B cell (primary cell): ENCODE data around the gene ARAP1. TPM values are rescaled to one million over a fixed set of nuclear protein-coding genes. Genes with fewer than 3 reads are reported as not detected.

Experiments used
- ATAC-seq: fragments of 200-7000 bp; cut with Tn5 transposase; one replicate; pipeline ENCODE4 v1.10.0; 2021; ENCODE audit warnings: low read depth, mild to moderate bottlenecking, moderate number of reproducible peaks, moderate library complexity
- CTCF ChIA-PET: fragments of 350-600 bp; sonication (Branson Sonifier 250); formaldehyde crosslinking; loops from one replicate; lab custom pipeline; 2021; ENCODE audit warnings: antibody characterized with exemption, inconsistent platforms; lab: Charles Lee
- POLR2A ChIA-PET: fragments of 350-600 bp; sonication (Branson Sonifier 250); formaldehyde crosslinking; loops from one replicate; lab custom pipeline; 2021; ENCODE audit warnings: antibody characterized with exemption; lab: Charles Lee
- DNase-seq: peaks from one replicate; pipeline ENCODE4 v3.0.0; 2013
- H2AFZ ChIP-seq: 2 replicates; pipeline ENCODE4 v1.6.1; 2012; ENCODE audit warnings: mild to moderate bottlenecking, low read depth, low read length; ENCODE audit not compliant: insufficient read depth, poor library complexity, severe bottlenecking
- H3K27ac ChIP-seq, 2 donors: 1 replicate in 1 of 2; 2 replicates in 1 of 2; pipeline ENCODE4 v1.5.1; 2012 to 2013; ENCODE audit warnings: low read length in 2 of 2, mild to moderate bottlenecking in 2 of 2, moderate library complexity in 1 of 2
- H3K27me3 ChIP-seq, 4 experiments: fragments of 200-600 bp in 1 of 4; sonication (generic) in 1 of 4; replicated peaks in 1 of 4; 1 replicate in 2 of 4; 2 replicates in 2 of 4; pipeline versions ENCODE4 v1.6.1 to v1.7.0; 2013 to 2016; ENCODE audit warnings: low read length in 3 of 4, mild to moderate bottlenecking in 2 of 4, mixed read lengths in 1 of 4, moderate library complexity in 1 of 4; ENCODE audit not compliant: insufficient read depth in 4 of 4, control insufficient read depth in 3 of 4; ENCODE audit errors: control extremely low read depth in 1 of 4
- H3K36me3 ChIP-seq, 2 experiments: replicated peaks in 1 of 2; 1 replicate in 1 of 2; 2 replicates in 1 of 2; pipeline versions ENCODE4 v1.6.1 to v1.7.1; 2013; ENCODE audit warnings: low read length in 1 of 2; ENCODE audit not compliant: insufficient read depth in 2 of 2, control insufficient read depth in 1 of 2; ENCODE audit errors: control extremely low read depth in 1 of 2, extremely low read depth in 1 of 2
- H3K4me1 ChIP-seq, 2 donors: fragments of 200-600 bp in 1 of 2; sonication (generic) in 1 of 2; 1 replicate in 1 of 2; 2 replicates in 1 of 2; pipeline versions ENCODE4 v1.5.1 to v1.6.1; 2013 to 2017; ENCODE audit warnings: low read length in 2 of 2; ENCODE audit not compliant: control insufficient read depth in 2 of 2, insufficient read depth in 2 of 2
- H3K4me2 ChIP-seq: replicated peaks from 2 replicates; pipeline ENCODE3; 2012; ENCODE audit warnings: mild to moderate bottlenecking, low read depth, low read length; ENCODE audit not compliant: poor library complexity, severe bottlenecking
- H3K4me3 ChIP-seq, 5 experiments: fragments of 200-600 bp in 1 of 5; sonication (generic) in 1 of 5; 1 replicate in 3 of 5; 2 replicates in 2 of 5; pipeline versions ENCODE4 v1.5.1 to v1.7.0; 2011 to 2016; ENCODE audit warnings: low read length in 4 of 5, mild to moderate bottlenecking in 4 of 5, low read depth in 2 of 5, control low read depth in 1 of 5, moderate library complexity in 1 of 5; ENCODE audit not compliant: insufficient read depth in 1 of 5; ENCODE audit errors: control extremely low read depth in 1 of 5, extremely low read depth in 1 of 5
- H3K79me2 ChIP-seq: fragments of 200-600 bp; sonication (generic); one replicate; pipeline ENCODE4 v1.6.0; 2016; ENCODE audit warnings: low read length; ENCODE audit not compliant: control insufficient read depth, insufficient read depth
- H3K9ac ChIP-seq: fragments of 200-600 bp; sonication (generic); 2 replicates; pipeline ENCODE4 v1.6.1; 2017; ENCODE audit warnings: mild to moderate bottlenecking, low read length, moderate library complexity
- H3K9me3 ChIP-seq, 3 donors: one replicate each; pipeline versions ENCODE4 v1.6.1 to v1.7.1; 2013; ENCODE audit warnings: low read length in 2 of 3; ENCODE audit not compliant: control insufficient read depth in 2 of 3, insufficient read depth in 1 of 3; ENCODE audit errors: control extremely low read depth in 1 of 3
- H4K20me1 ChIP-seq: 2 replicates; pipeline ENCODE4 v1.6.0; 2012; ENCODE audit warnings: mild to moderate bottlenecking, low read length; ENCODE audit not compliant: insufficient read depth, control insufficient read depth, poor library complexity, severe bottlenecking
- H3K27ac Mint-ChIP-seq: one replicate; pipeline ENCODE4 v1.8.0; 2021; ENCODE audit warnings: mixed read lengths
- H3K27me3 Mint-ChIP-seq: one replicate; pipeline ENCODE4 v1.8.0; 2021; ENCODE audit warnings: mixed read lengths
- H3K4me1 Mint-ChIP-seq: one replicate; pipeline ENCODE4 v1.8.0; 2021; ENCODE audit warnings: mixed read lengths
- H3K4me3 Mint-ChIP-seq: one replicate; pipeline ENCODE4 v1.8.0; 2021; ENCODE audit warnings: mixed read lengths
- H3K9me3 Mint-ChIP-seq: one replicate; pipeline ENCODE4 v1.8.0; 2022; ENCODE audit warnings: mixed read lengths; ENCODE audit not compliant: insufficient read depth
- CTCF ChIP-seq: fragments of 200-600 bp; IDR thresholded peaks from one replicate; pipeline ENCODE4 v1.8.0; 2022; ENCODE audit warnings: antibody characterized with exemption, mild to moderate bottlenecking
- EZH2 ChIP-seq: IDR thresholded peaks from 2 replicates; pipeline ENCODE4 v1.6.1; 2012; ENCODE audit warnings: borderline replicate concordance, low read depth, mild to moderate bottlenecking, moderate library complexity, low read length; ENCODE audit not compliant: insufficient read depth, poor library complexity, severe bottlenecking
- WGBS: methylation state at CpG from one replicate; pipeline ENCODE4 v1.1.5; 2013; ENCODE audit warnings: missing lambda C conversion rate; ENCODE audit not compliant: insufficient coverage; 5-methylcytosine and 5-hydroxymethylcytosine counted together
- intact Hi-C: fragments of 100-400 bp; cut with micrococcal nuclease; formaldehyde crosslinking; loops from one replicate; pipeline ENCODE4 v1.10.0; 2022
- polyA plus RNA-seq: library from polyadenylated mRNA; depleted of rRNA; stranded (reverse); fragments of >200 nt; gene quantifications from 2 replicates; pipeline ENCODE4 v1.2.3, GENCODE V29; 2012
- total RNA-seq, 2 donors: library from RNA; stranded (reverse); fragments of 120-200 nt in 1 of 2; gene quantifications; 1 replicate in 1 of 2; 2 replicates in 1 of 2; pipeline versions ENCODE4 v1.2.3 to v1.2.4, GENCODE V29; 2013 to 2022

ARAP1 gene
- total and polyA plus RNA-seq, 2 donors (not counting 1 experiment from before 2014, with no cell fraction given), result 143 to 242 TPM

- peak overlapping the region; percentile 84 for H3K9ac ChIP-seq
- H3K4me3 ChIP-seq, result peak overlapping the region; percentile 53 to 93 (median 82)
- ATAC-seq (no peak), DNase-seq (no peak)
- H3K27me3 Mint-ChIP-seq, result no peaks in the 10 kb centered on the region
- no peak for TF ChIP-seq CTCF
- no peak for TF ChIP-seq EZH2
- no peaks in the 10 kb centered on the region for H3K9me3 Mint-ChIP-seq
- WGBS, result 86% methylated on average over 2 of the region's 2 CpGs
- H3K27me3 ChIP-seq, result no peaks in the 10 kb centered on the region
- H3K27ac ChIP-seq, result peak overlapping the region; percentile 19 to 79
- peaks cover 0 to 15% of the 10 kb centered on the region in 2 experiments for H3K36me3 ChIP-seq
- intact Hi-C loops, result loop anchor here (5.0 kb wide), 1 partner anchor 528 kb away; the partner anchor contains the start of gene INPPL1
- peak overlapping the region; percentile 99 for H3K4me3 Mint-ChIP-seq
- H3K9me3 ChIP-seq, result no peaks in the 10 kb centered on the region
- peaks cover 55 to 69% of the 10 kb centered on the region in 2 donors for H3K4me1 ChIP-seq
- peak overlapping the region; percentile 96 for H3K27ac Mint-ChIP-seq
- H2AFZ ChIP-seq, result no peak overlapping the region
- peak overlapping the region; percentile 96 for H3K4me2 ChIP-seq
- H3K79me2 ChIP-seq, result peaks cover 74% of the 10 kb centered on the region
- ChIA-PET POLR2A (interaction anchor here (0.6 to 1.8 kb wide), 2 partner anchors 26 to 188 kb away, joined by 3 to 5 read pairs; no protein-coding TSS in a partner anchor), CTCF (interaction anchor here (0.9 to 3.0 kb wide), 5 partner anchors 10 to 44 kb away, joined by 3 to 21 read pairs (median 4); partner anchors contain the start of gene STARD10)
- peaks cover 53% of the 10 kb centered on the region for H4K20me1 ChIP-seq
- H3K4me1 Mint-ChIP-seq, result peaks cover 58% of the 10 kb centered on the region
Measured at GRCh38 chr11:72750556-72751115, 1.6 kb downstream of the ARAP1 start.

- CTCF ChIA-PET, result interaction anchor here (0.9 to 3.0 kb wide), 6 partner anchors 9 to 44 kb away, joined by 3 to 21 read pairs (median 4); partner anchors contain the start of gene STARD10
- H3K4me2 ChIP-seq, result peak overlapping the region; percentile 96
- TF ChIP-seq EZH2, result no peak
- TF ChIP-seq CTCF, result no peak
Measured at GRCh38 chr11:72750086-72750485, 2.1 kb downstream of the ARAP1 start.

More at GRCh38 chr11:72750086-72750485, 2.1 kb downstream of the ARAP1 start:
- Histone ChIP-seq H2AFZ (no peak overlapping the region), H3K9me3 (no peaks in the 10 kb centered on the region), H3K4me1 (peaks cover 58 to 74% of the 10 kb centered on the region in 2 donors), H3K4me3 (no peak overlapping the region), H4K20me1 (peaks cover 56% of the 10 kb centered on the region), H3K79me2 (peaks cover 78% of the 10 kb centered on the region), H3K9ac (no peak overlapping the region), H3K27me3 (no peaks in the 10 kb centered on the region), H3K27ac (peak overlapping the region in 1 of 2 donors; percentile 79), H3K36me3 (peaks cover 0 to 18% of the 10 kb centered on the region in 2 experiments)
- POLR2A ChIA-PET, result interaction anchor here (0.7 to 1.8 kb wide), 2 partner anchors 22 to 25 kb away, joined by 3 to 5 read pairs; no protein-coding TSS in a partner anchor
- H3K4me1 Mint-ChIP-seq, result peaks cover 62% of the 10 kb centered on the region
- H3K9me3 Mint-ChIP-seq, result no peaks in the 10 kb centered on the region
- ATAC-seq (no peak), DNase-seq (no peak)
- intact Hi-C loops, result loop anchor here (5.0 kb wide), 1 partner anchor 528 kb away; the partner anchor contains the start of gene INPPL1
- H3K27me3 Mint-ChIP-seq, result no peaks in the 10 kb centered on the region
- peak overlapping the region; percentile 78 for H3K27ac Mint-ChIP-seq
- WGBS, result 90% methylated on average over 2 of the region's 9 CpGs
- H3K4me3 Mint-ChIP-seq, result peak overlapping the region; percentile 99
